RCC 7860 (cell line): ENCODE data around the gene C3orf18.

ENCODE experiments used
- DNase-seq: peaks from one replicate; pipeline ENCODE4 v3.0.0-alpha.2; 2015; ENCODE audit warnings: low spot score
- FAIRE-seq: peaks from 2 replicates; lab custom pipeline; 2012; peaks lifted over from hg19 to GRCh38; lab: Jason Lieb, UNC

C3orf18 gene

DNA sequence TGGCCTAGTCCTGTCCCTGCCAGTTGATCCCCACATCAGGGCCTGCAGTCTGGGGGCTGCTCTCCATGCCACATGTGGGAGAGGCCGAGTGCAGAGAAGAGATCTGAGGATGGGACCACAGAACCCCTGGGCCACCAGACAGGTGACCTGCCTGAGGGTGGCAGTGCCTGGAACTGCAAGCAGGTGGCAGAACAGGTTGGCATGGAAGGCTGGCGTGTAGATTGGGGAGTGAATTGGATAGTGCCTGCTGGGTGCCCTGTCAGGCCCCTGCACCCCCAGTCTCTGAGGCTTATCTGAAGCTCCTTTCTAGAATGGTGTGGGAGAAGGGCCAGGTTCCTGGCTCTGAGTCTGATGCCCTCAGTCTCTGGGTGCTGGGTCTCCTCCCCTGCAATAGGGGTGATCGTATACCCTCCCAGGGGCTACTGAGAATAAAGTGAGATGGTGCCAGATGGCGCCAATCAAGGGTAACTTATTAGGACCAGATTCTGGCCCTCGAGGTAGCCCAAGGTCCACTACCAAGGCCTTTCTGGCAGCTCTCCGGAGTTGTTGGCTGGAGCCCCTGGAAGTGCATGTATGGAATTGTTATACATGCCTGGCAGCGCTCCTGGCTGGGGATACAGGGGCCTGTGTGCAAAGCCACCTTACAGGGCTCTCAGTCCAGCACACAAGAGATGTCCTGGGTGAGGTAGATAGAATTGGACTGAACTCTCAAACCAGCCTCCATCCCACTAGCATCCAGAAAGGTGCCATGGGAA lies 15.7 kb downstream of the C3orf18 start:
- DNase-seq: no peak
- no peak for FAIRE-seq

DNA sequence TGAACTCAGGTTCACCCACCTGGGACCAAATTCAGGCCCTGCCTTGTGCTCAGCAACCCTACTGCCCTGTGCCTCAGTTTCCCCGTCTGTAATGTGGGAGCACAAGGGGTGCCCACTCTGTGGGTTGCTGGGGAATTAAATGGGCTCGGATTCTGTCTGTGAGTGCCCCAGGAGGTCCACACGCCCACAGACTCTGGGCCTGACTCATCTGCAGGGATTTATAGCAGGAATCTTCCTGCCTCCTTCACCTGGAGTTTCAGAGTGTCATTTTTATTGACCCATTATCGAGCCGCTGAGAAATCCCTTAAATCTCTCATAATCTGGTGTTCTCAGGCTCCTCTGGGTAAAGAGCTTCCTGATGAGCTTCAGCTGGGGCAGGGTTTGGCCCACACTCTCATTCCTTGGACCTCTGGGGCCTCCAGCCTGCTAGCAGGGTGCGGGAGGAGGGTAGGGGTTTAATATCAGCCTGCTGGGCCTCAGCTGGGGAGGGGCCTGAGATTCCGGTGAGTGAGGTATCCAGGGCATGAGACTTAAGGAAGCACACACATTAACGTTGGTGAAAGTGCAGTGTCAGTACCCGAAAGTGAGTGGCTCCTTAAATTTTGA lies 16.4 kb downstream of the C3orf18 start:
- no peak for DNase-seq
- FAIRE-seq: no peak

DNA sequence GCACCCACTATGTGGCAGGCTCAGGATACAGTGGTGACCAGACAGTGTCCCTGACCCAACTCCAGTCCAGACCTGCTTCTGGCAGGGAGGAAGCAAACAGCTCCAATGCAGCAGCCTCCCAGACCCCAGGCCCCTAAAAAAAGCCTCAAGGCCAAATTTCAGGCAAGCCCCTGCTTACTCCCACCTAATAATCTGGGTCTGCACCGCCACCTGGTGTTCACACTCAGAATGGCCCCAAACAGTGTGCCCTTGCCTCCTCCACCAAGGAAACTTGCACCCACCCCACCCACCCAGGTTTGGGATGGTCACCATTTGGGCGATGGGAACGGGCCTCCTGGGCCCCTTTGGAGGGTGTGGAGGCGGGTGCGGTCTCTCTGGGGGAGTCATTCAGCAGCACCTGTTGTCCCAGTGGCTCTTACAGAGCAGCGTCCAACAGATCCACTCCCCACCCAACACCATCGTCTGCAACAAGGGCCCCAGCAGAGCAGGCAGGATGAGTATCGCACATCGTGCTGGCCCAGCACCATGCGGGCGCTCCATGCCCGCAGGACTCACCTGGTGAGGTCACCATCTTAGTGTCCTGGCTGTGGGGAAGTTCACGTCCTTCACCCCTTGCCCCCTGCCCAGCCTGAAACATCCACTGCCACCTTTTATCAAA lies 17.3 kb downstream of the C3orf18 start:
- no peak for FAIRE-seq
- no peak for DNase-seq

DNA sequence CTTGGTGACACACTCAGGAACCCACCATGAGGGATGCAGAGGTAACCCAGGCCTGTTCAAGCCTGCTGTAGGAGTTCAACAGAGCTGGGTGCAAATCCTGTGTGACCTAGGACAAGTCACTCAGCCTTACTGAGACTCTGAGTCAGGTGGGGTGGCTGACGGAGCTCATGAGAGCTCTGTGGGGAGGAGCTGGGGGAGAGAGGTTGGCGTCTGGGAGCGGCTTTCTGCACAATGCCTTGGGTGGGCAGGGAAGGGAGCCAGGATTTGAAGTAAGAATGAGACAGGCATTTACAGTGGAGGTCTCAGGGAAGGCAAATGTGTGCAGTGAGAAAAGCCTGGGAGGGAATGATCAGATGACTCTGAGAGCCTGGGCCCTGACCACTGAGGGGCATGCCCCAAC lies 18.3 kb downstream of the C3orf18 start:
- DNase-seq (no peak), FAIRE-seq (no peak)

DNA sequence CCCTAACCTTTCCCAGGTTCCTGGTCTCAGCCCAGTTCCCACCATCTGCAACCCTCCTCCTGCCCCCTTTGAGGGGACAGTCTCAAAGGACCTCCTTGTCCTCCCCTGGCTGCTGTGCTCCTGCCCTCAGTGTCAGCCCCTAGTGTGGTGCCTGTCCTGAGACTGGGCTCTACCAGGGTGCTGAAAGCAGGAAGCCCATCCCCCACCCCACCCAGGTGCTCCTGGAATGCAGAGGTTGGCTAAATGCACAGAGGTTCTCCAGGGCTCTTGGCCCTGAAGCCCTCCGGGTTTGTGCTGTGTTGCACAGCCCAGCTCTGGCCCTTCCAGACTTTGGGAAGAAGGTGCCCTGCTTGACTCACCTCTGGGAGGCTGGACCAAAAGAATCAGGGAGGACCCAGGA lies 21.8 kb downstream of the C3orf18 start:
- no peak for DNase-seq
- FAIRE-seq: no peak

DNA sequence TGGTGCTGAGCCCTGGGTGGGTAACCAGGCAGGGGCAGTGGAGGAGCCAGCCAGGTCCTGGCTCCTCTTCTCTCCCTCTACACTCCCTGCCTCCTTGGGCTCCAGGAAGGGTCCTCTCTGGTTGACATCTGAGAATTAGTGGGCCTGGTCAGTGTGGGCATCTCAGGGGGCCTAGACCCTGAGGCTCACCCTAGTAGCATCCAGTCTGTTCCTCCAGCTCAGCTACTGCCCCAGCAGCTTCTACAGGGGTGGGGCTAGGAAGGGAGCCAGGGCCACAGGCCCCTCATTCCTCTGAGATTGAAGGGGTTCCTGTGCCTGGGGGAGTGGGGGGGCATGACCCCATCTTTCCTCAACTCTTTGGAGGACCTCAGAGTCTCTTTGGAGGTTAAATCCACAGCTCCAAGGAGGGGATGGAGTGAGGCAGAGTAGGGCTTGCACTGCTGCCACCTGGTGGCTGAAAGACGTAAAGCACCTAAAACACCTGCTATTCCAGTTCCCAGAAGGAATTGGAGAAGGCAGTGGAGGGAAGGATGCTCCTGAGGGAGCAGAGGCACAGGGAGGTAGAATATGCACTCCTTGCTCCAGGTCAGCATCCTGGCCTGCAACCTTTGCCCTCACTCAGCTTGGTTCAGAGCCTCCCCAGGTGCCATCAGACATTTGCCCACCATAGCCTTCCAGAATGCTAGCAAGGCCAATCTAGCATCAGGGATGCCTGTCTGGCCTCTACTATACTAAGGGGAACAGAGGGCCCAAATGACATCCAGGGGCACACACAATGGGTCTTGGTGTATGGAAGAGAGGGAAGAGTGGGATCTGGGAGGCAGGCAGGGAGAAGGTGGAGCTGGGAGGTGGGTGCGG lies 25.1 kb downstream of the C3orf18 start:
- DNase-seq: peak; percentile 27
- FAIRE-seq: no peak

DNA sequence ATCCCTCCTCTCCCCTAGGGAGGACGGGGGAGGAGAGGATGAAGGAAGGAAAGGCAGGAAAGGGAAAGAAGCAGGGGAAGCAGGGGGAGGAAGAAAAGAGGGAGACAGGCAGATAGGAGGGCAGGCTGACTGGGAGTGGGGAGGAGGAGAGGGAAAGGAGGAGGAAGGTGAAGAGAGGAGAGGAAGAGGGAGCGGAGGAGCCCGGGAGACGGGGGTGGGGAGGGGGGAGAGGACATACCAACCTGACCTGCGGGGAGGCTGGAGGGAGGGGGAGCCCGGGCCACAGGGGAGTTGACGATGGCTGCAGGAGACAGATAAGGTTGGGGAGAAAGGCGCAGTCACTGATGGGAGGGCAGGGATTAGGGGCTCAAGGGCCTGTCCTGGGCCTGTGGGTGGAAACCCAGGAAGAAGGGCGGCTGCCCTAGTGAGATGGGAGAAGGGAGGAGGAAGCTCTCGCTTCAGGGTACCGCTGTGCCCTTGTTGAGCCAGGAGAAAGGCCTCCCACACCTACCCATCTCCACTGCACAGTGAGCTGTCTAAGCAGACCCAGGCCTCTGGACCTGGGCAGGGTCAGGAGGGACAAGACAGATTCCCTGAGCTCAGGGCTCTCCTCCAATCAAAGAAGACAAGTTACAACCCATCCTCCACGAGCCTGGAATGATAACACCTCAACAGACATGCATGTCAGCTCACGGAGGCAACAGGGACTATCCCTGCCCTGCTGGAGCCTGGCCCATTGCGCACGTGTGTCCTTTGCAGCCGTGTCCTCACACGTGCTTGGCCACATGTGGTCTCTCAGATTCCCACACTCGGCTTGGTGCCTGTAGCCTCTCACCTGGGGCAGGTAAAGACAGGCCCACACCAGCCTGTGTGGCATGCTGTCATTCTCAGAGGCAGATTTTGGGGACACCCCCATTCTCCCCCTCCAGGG lies 27.9 kb downstream of the C3orf18 start:
- DNase-seq (no peak), FAIRE-seq (no peak)

DNA sequence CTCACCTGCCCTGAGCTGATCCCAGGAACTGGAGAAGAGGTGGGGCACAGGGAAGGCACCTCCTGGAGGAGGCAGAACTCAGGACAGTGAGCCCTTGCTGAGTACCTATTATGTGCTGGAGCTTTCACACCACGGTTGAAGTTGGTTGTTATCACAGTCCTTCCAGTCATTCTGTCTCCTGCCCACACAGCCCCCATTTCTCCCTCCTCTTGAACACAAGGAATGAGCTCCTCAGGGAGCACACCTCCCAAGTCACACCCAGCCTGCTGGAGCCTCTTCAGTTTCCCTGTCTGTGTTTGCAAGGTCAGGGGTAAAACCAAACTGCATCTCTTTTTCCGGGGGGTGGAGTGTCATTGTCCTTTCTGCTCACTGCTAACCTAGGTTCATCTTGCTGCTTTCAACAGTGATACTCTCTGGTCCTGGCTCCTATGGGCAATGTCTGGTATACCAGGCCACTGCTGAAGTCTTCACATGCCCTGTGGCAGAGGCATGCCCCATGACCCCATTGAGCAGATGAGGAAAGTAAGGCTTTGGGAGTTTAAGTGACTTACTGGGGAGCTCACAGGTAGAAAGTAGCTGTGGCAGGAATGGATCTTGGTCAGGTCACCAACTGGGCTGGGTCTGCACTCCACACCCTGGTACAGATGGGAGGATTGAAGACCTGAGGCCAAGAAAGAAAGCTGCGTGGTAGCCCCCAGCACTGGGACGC lies 30.0 kb downstream of the C3orf18 start:
- FAIRE-seq (no peak), DNase-seq (no peak)

DNA sequence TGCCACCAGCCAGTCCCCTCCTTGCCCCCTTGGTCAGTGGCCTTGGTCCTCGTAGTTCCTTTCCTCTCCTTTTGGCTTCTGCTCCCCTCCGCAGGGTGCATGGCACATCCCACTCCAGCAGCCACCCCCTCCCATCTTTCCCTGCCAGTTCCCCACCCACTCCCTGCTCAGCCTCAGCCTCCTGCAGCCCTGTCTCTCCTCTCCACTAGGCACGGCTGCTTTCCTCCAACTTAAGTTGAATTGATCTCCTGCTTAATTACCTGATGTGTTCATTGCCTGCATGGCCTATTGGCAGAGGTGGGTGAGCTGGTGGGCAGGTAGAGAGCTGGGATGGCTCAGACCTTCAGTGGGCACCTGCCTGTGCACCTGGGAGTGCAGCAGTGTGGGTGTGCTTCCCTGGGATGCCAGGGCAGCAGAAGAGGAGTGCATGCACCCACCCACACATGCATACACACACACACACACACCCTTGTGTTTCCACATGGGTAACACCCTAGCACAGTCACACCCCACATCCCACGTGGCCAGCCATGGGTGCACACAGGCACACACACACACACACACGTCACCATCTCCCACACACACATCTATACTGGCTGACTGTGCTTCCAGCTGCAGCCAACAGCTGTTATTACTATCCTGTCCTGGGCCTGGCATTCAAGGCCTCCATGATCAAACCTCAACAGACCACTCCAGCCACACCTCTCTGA lies 30.9 kb downstream of the C3orf18 start:
- no peak for FAIRE-seq
- no peak for DNase-seq

DNA sequence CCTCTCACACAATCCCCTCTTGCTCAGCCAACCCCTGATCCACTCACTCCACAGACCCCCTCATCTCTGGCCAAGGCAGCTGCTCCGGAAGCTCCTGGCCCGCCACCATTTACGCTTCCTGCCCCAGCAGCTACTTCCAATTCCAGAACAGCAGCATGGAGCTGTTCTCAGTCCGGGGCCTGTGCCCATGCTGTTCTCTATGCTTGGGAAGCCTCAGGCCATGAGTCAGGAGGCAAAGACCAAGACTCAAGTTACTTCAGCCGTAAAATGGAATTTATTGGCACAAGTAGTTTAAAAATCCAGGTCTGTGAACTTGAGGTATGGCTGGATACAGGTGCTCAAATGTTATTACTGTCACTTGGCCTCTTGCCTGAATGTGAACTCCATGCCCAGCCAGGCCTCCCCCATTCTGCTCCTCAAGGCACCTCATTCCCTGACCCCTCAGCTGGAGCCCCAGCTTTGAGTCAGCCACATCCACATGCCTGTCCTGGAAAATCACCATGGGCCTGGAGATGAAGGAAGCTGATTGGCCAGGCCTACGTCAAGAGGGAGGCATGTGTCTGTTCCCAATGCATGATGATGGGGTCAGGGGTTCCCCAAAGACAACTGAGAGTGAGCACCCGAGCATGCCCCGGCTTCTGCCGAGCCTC lies 32.7 kb downstream of the C3orf18 start:
- no peak for FAIRE-seq

DNA sequence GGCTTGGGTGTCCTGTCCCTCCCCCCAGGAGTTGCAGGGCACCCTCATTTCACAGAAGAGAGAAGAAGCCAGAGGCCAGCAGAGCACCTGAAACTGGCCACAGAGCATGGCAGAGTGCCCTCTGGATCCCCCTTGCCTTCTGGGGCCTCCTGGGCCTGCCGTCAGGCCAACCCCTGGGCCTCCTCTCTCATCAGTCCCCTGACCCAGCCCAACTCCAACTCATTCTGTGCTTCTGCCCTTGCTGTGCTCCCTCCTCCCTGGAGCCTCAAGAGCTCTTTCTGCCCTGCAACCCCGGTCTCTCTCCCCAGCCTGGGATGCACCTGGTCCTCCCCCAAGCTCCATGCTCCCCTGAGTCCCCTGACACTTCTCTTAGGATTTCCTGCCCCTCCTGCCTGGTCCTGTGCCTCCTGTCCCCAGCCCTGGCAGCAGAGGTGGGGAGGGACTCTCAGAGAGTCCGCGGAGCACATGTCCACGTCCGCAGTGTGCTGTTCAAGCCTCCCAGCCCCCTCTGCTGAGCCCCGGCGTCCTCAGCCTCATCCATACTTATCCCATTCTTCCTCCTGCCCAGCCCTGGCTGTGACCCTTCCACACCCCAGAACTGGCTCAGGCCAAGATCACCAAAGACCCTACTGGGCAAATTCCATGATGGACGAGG lies 33.6 kb downstream of the C3orf18 start:
- FAIRE-seq: no peak
- no peak for DNase-seq

More for the DNA sequence above, 32.7 kb downstream of the C3orf18 start:
- DNase-seq: no peak

DNA sequence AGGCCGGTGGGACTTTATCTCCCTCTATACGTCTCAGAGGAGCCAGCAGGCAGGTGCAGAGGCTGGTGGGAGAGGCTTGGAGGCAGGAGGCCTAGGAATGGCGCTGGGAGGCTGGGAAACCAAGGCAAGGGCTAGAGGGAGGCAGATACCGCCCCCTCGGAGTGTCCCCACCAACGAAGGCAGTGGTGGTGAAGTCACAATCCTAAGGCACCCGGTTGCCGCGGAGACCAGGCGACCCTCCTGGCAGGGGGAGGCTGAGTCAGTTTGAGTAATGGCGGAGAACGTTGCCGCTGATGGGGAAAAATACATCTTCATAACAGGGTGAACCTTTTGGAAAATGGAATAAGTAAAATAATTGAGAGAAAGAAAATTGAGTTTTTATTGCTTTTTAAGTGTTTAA lies 34.2 kb downstream of the C3orf18 start:
- DNase-seq: no peak
- no peak for FAIRE-seq

DNA sequence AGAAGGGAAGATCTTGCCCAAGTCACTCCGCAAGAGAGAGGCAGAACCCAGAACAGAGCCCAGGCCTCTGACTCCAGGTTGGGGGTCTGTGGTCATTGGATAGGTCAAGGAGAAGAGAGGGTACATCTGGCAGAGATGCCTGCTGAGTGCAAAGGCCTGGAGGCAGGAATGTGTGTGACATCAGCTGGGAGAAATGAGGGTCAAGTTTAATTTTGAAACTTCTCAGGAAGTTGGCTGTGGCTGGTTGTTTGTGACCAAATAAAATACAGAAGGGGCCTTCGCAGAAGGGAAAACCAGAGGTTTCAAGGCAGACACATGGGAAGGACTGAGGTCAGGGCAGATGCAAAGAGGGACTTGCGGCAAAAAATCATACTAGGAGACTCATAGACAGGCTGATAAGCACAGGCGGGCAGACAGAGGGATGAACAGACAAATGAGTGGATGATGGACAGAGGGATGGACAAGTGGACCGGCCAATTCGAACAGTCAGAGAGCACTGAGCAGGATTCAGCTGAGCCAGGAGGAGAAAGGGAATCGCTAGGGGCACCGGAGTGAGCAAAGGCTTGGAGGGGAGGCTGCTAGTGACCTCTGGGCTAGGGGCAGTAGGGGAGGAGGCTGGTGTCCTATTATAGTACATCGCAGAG lies 35.4 kb downstream of the C3orf18 start:
- FAIRE-seq: no peak
- no peak for DNase-seq

DNA sequence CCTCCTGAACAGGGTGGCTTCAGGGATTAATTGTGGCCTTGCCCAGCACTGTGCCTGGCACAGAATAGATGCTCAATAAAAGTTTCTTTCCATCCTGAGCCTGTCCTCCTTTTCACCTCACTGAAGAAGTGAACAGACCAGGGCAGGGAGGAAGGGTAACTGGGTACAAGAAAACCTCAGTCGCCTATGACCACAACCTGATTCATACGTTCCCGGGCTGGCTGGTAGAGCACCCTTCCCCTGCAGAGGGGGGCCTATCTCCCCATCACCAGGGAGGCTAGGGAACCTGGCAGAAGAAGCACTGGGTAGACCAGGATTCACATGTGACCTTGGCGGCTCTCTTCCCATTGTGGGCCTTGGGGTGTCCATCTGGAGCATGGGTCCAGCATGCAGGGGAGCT lies 36.3 kb downstream of the C3orf18 start:
- FAIRE-seq (no peak), DNase-seq (no peak)

DNA sequence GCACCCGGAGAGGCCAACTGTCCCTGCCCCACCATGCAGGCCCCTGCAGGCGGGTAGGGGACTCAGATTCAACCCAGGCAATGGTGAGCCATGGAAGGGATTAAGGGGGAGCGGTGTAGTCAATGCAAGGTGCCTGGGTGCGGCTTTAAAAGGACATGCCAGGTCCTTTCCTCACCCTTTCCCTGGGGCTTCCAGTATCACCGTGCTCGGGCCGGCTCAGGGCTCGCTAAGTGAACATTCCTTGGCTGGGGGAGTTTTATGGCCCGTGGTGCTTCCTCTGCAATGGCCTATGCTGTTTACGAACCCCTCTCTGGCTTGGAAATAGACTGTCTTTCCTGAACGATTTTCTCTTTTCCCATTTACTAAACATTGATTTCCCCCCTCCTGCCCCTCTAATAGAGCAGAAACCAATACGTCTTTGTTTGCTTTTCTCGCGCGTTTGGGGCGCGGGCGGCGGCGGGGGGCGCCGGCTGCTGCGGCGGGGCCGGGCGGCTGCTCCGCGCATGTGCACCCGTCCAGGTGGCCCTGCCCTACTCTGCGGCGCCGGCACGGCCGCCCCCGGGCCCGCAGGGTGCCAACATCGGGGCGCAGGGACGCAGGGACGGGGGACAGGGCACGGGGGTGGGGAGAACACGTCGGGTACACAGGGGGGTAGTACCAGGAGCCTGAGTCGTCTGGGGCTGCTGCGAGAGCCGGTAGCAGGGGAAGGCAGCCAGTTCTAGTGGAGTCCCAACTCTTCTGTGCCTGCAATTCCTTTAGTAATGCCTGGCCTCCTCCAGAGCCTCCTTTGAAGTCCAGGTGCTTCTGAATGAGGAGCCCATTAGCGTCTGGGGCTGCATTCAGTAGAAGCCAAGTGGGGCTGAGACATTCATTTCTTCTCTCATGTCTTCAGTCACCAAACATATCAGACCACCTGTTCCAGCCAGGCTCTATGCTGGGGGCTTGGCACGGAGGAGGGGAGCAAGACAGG lies 37.3 kb downstream of the C3orf18 start:
- FAIRE-seq (no peak), DNase-seq (no peak)

DNA sequence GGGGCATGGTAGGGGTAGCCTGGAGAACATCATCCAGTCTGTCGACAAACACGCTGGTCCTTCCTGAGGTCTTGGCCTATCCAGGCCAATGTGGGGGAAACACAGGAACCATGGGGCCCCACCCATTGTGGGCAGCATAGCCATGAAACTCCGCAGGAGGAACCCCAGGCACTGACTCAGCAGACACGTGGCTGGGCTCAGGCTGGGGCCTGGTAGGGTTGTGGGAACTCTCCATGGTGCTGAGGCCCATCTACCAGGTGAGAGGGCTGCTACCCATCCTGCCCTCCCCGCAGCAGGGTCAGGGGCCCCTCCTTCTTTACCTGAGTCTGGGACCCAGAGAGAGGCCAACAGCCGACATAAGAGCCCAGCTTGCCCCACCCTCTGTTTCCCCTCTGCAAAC lies 41.6 kb downstream of the C3orf18 start:
- peak; percentile 22 for DNase-seq
- FAIRE-seq: no peak
